Kasumi-1 (cell line): ENCODE data around the gene GABRD.

Source experiments
- DNase-seq, 2 experiments: peaks; one replicate each; lab custom pipeline; 2025; lab: John Stamatoyannopoulos, UW

Gene GABRD

GRCh38 chr1:1985375-1986050 lies 33.6 kb upstream of the GABRD start:
- DNase-seq, result no peak

- DNase-seq, result no peak
Measured at GRCh38 chr1:1986451-1987141, 32.5 kb upstream of the GABRD start.

- DNase-seq, result no peak
Measured at GRCh38 chr1:1987142-1987510, 32.0 kb upstream of the GABRD start.

GRCh38 chr1:1988061-1988945 lies 30.8 kb upstream of the GABRD start:
- DNase-seq, result no peak

GRCh38 chr1:1989102-1989542 lies 30.0 kb upstream of the GABRD start:
- DNase-seq, result no peak

GRCh38 chr1:1989789-1990188 lies 29.4 kb upstream of the GABRD start:
- no peak for DNase-seq

- DNase-seq, result no peak
Measured at GRCh38 chr1:1990222-1990621, 28.9 kb upstream of the GABRD start.

GRCh38 chr1:1994536-1994935 lies 24.6 kb upstream of the GABRD start:
- no peak for DNase-seq

GRCh38 chr1:1996207-1996651 lies 22.9 kb upstream of the GABRD start:
- peak; percentile 44 to 72 for DNase-seq

- DNase-seq, result no peak
Measured at GRCh38 chr1:1997576-1997975, 21.6 kb upstream of the GABRD start.

- no peak for DNase-seq
Measured at GRCh38 chr1:2000432-2000831, 18.7 kb upstream of the GABRD start.

- no peak for DNase-seq
Measured at GRCh38 chr1:2000850-2001249, 18.3 kb upstream of the GABRD start.

GRCh38 chr1:2001773-2002411 lies 17.3 kb upstream of the GABRD start:
- DNase-seq, result no peak

- no peak for DNase-seq
Measured at GRCh38 chr1:2003541-2004131, 15.5 kb upstream of the GABRD start, which contains the start of gene CFAP74. Gene CFAP74, minus strand, starts transcription at chr1:2003786. Its CDS starts 12,830 bp downstream, at chr1:1990956.

- DNase-seq, result no peak
Measured at GRCh38 chr1:2004856-2005255, 14.3 kb upstream of the GABRD start.

- DNase-seq, result no peak
Measured at GRCh38 chr1:2009101-2010053, 9.8 kb upstream of the GABRD start.

GRCh38 chr1:2014181-2014580 lies 5.0 kb upstream of the GABRD start:
- DNase-seq, result no peak

- DNase-seq, result no peak
Measured at GRCh38 chr1:2014741-2015735, 4.1 kb upstream of the GABRD start.

- DNase-seq, result no peak
Measured at GRCh38 chr1:2016123-2016522, 3.0 kb upstream of the GABRD start.
